Cerebellar nuclear complex (tissue), 1 donor: ENCODE results near the gene CLK1.

ENCODE experiments used
- DNase-seq, 2 experiments: peaks; one replicate each; lab custom pipeline; 2025; lab: John Stamatoyannopoulos, UW

Gene CLK1

DNA sequence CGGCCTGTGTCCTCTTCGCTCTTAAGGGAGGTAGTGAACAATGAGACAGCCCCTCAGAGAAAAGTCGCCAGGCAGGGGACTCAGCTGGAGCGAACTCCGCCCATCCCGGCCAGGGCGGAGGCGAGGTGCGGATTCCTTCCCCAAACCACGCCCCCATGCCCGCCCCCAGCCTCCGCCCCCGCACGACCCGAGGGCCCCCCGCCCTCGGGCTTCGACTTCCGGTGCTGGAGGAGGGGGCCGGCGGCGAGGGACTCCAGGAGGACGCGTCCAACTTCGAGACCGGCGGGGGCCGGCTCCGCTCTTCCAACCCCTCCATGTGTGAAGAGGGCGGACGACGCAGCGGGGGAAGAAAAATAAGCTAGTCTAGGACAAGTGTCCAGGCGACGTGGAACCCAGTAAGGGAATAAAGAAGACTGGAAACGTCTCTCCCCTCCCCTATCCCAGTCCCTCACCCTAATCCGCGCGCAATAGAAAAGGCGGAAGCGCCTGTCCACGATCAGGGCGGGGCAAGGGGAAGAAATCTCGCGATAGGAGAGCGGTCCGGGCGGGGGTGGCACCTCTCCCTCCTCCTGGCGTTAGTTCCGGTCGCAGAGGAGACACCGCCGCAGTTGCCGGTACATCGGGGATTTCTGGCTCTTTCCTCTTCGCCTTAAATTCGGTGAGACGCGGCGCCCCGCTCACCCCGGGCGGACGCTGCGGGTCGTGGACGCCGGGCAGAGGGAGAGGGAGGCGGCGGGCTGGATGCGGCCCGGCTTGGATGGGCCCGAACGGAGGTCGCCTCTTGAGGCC, 52.9 kb downstream of the CLK1 start, which contains the start of gene BZW1:
BZW1 (plus strand) TSS at position 578 of the 789 bp plus-strand sequence. CDS start 1,308 bp downstream, outside the sequence.
- DNase-seq, result peak; percentile 68 to 89

DNA sequence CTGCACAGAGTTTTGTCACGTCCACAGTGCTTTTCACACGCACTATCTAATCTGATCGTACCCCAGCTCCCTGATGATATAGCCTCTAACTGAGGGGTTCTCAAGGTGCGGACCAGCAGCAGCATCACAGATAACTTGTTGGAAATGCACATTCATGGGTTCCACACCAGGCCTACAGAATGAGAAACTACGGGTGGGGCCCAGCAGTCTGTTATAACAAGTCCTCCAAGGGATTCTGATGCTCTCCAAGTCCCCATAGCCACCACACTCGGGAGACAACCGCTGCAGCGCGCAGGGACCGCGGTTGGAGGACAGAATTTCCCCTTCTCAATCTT, 53.5 kb downstream of the CLK1 start:
- DNase-seq, result no peak

DNA sequence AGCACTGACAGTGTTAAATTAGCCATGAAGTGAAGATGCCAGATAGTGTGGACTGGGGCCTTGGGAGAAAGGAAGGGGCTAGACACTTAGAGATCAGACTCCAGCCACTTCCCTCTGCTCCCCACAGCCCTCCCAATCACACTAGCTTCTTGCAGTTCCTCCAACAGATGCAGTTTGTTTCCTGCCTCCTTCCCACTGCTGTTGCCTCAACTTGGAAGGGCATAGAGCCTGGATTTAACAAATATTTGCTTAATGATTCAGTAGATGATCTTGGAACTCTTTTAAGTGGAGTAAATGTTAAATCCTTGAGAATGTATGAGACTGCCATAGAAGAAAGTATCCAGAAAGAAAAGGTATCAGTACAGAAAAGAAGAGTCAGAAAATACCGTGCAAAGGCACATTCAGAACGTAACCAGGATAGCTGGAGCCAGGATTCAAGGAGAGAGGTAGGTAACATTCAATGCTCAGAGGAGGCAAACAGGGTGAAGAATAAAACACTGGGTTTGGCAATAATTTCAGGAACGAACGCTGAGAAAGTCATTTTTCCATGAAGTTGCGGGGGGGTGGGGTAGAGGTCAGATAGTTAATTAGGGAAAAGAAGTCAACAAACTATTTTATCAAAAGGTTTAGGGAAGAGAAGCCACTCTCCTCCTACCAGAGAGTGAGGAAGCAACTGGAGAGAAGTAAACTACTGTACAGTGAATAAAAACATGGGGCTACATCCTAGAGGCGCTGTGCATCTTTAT, 54.0 kb downstream of the CLK1 start:
- no peak for DNase-seq

DNA sequence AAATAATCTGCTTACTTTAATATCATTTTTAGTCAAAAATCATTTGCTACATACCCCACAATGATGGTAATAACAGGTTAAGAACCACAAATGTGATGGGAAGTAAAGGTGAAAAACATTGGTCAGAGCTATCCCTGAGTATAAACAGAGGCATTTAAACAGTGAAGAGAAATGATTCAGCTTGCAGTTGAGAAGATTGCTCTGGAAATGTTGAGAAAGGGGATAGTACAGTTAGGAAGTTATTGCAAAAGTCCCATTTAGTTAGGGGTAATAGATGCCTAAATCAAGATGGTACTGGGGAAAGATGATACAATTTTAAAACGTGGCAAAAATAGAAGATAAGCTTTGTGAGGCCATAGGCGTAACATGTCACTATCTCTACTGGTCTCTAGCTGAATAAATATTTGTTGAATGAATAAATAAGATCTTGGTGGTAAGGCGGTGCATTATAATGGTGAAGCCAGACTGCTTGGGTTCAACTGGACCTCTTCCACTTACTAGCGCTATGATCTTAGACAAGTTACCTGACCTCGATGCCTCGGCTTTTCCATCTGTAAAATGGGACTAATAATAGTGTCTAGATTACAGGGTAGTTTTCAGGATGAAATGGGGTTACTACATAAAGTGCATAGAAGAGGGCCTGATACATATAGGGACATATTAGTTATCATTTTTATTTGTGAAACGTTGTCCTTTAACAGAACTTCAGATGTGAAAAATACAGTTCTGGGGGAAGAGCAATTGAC, 54.8 kb downstream of the CLK1 start:
- DNase-seq, result no peak
